Uterus (tissue), 4 donors: ENCODE data around the gene MTF1. TPM values are rescaled to one million over a fixed set of nuclear protein-coding genes. Genes with fewer than 3 reads are reported as not detected.
A peak's percentile ranks its signal among the peaks of the same experiment; 100 is the strongest.

Experiments
- DNase-seq, 2 donors: peaks; one replicate each; pipeline ENCODE4 v3.0.0-alpha.2; 2019 to 2020
- H3K27ac ChIP-seq, 2 donors: fragments of 200-600 bp; sonication (generic); 1 replicate in 1 of 2; 2 replicates in 1 of 2; pipeline ENCODE4 v1.5.1; 2016 to 2018
- H3K27me3 ChIP-seq, 2 donors: fragments of 200-600 bp; sonication (generic); one replicate each; pipeline ENCODE4 v1.5.1; 2018 to 2019; ENCODE audit warnings: control low read depth in 1 of 2
- H3K36me3 ChIP-seq, 2 donors: fragments of 200-600 bp; sonication (generic); one replicate each; pipeline ENCODE4 v1.5.1; 2019; ENCODE audit warnings: control low read depth in 1 of 2
- H3K4me1 ChIP-seq, 2 donors: fragments of 200-600 bp; sonication (generic); one replicate each; pipeline ENCODE4 v1.5.1; 2018 to 2019; ENCODE audit warnings: control low read depth in 1 of 2
- H3K4me3 ChIP-seq, 2 donors: fragments of 200-600 bp; sonication (generic); 1 replicate in 1 of 2; 2 replicates in 1 of 2; pipeline ENCODE4 v1.5.1; 2018 to 2019; ENCODE audit warnings: mild to moderate bottlenecking in 1 of 2
- H3K9me3 ChIP-seq, 2 donors: fragments of 200-600 bp; sonication (generic); one replicate each; pipeline ENCODE4 v1.5.1; 2019; ENCODE audit warnings: control low read depth in 1 of 2
- CTCF ChIP-seq, 4 experiments: fragments of 200-600 bp in 2 of 4; fragments of 450-650 bp in 2 of 4; sonication (generic) in 2 of 4; IDR thresholded peaks; one replicate each; pipeline ENCODE4 v1.5.1; 2016 to 2019; ENCODE audit warnings: antibody characterized with exemption in 4 of 4, mild to moderate bottlenecking in 2 of 4, moderate library complexity in 1 of 4
- POLR2A ChIP-seq, 2 donors: fragments of 450-650 bp; IDR thresholded peaks; one replicate each; pipeline ENCODE4 v1.6.1; 2016; ENCODE audit warnings: antibody characterized with exemption in 2 of 2, mild to moderate bottlenecking in 1 of 2, moderate library complexity in 1 of 2
- intact Hi-C: fragments of 100-400 bp; cut with DNase I; formaldehyde crosslinking; loops from one replicate; pipeline ENCODE4 v1.15.1; 2023; ENCODE audit warnings: low total_unique reads
- total RNA-seq, 4 donors: library from RNA; depleted of rRNA in 3 of 4; stranded (reverse); fragments of >200 nt in 3 of 4; gene quantifications; one replicate each; pipeline versions ENCODE4 v1.1.0 to v1.2.4, GENCODE V29; 2014 to 2023
- donor health status: DM: yes; HTN: yes; CAD: no.

MTF1 gene
- total RNA-seq, 4 donors from 2014 or later = 1.5 to 20.5 (median 4.8) TPM

- no peaks in the 10 kb centered on the region for H3K36me3 ChIP-seq
- TF ChIP-seq CTCF (IDR thresholded peaks at IDR 0.05) (peak in 3 of 4 experiments; percentile 30 to 45 (median 35)), POLR2A (IDR thresholded peaks at IDR 0.05) (no peak)
- no peak overlapping the region for H3K27ac ChIP-seq
- intact Hi-C loops = no loop called here
- no peak for DNase-seq
- no peaks in the 10 kb centered on the region for H3K27me3 ChIP-seq
- H3K4me3 ChIP-seq = no peak overlapping the region
- H3K9me3 ChIP-seq = no peaks in the 10 kb centered on the region
- H3K4me1 ChIP-seq = no peaks in the 10 kb centered on the region
These were observed 31.1 kb upstream of the MTF1 start for GRCh38 chr1:37890378-37891014.

DNA sequence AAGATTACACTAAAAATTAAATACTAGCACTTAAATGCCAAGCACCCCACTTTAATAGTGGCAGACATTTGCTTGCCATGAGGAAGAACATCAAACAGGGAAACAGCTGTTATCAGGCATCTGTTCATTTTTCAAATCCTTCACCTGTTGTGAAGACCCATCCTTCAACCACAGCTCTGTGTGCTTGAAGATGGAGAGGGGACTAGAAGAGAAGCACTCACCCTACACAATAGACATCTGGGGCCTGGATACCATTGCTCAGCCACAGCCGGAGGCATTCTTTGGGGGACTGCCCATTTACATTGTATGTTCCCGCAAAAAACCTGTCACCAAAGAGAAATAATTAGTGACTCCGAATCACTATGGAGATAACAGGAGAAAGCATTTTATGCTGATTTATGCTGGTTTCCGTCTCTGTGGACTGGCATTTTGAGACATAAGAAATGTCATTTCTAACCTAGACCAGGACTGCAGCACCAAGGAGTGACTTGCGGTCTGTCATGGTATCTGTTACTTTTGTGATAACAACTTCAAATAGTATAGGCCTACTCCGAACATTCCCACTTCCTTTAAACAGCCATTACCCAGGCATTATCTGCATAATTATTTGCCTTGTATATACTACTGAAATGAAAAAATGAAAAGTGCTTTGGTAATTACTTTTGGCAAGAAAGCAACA is 28.8 kb upstream of the MTF1 start:
- no peaks in the 10 kb centered on the region for H3K36me3 ChIP-seq
- no peak overlapping the region for H3K27ac ChIP-seq
- intact Hi-C loops = no loop called here
- H3K9me3 ChIP-seq = no peaks in the 10 kb centered on the region
- no peak for TF ChIP-seq POLR2A (IDR thresholded peaks at IDR 0.05)
- TF ChIP-seq CTCF (IDR thresholded peaks at IDR 0.05) = no peak
- DNase-seq = no peak
- no peak overlapping the region for H3K4me3 ChIP-seq
- no peaks in the 10 kb centered on the region for H3K27me3 ChIP-seq
- H3K4me1 ChIP-seq = no peaks in the 10 kb centered on the region

DNA sequence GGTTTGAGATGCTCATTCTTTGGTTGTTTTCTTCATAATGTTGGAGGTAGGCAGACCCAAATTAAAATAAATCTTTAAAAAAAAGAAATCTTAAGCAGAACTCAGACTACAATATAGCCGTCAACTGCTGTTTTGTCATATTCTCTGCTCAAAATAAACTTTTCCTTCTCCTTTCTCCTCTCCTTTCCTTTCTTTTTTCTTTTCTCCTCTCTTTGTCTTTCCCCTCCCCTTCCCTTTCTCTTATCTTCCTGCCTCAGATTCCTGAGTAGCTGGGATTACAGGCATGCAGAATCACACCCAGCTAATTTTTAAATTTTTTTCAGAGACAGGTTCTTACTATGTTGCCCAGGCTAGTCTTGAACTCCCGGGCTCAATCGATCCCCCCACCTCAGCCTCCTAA is 24.8 kb upstream of the MTF1 start:
- intact Hi-C loops = no loop called here
- TF ChIP-seq POLR2A (IDR thresholded peaks at IDR 0.05) = no peak
- no peak for TF ChIP-seq CTCF (IDR thresholded peaks at IDR 0.05)
- H3K36me3 ChIP-seq = no peaks in the 10 kb centered on the region
- no peak overlapping the region for H3K27ac ChIP-seq
- H3K4me1 ChIP-seq = no peaks in the 10 kb centered on the region
- H3K27me3 ChIP-seq = no peaks in the 10 kb centered on the region
- DNase-seq = no peak
- no peak overlapping the region for H3K4me3 ChIP-seq
- H3K9me3 ChIP-seq = no peaks in the 10 kb centered on the region

- Histone ChIP-seq H3K9me3 (no peaks in the 10 kb centered on the region), H3K27ac (no peak overlapping the region), H3K27me3 (no peaks in the 10 kb centered on the region), H3K4me1 (no peaks in the 10 kb centered on the region), H3K4me3 (no peak overlapping the region), H3K36me3 (no peaks in the 10 kb centered on the region)
- DNase-seq = no peak
- TF ChIP-seq CTCF (IDR thresholded peaks at IDR 0.05) = no peak
- no peak for TF ChIP-seq POLR2A (IDR thresholded peaks at IDR 0.05)
- intact Hi-C loops = no loop called here
These were observed 24.3 kb upstream of the MTF1 start for GRCh38 chr1:37883671-37884070.

DNA sequence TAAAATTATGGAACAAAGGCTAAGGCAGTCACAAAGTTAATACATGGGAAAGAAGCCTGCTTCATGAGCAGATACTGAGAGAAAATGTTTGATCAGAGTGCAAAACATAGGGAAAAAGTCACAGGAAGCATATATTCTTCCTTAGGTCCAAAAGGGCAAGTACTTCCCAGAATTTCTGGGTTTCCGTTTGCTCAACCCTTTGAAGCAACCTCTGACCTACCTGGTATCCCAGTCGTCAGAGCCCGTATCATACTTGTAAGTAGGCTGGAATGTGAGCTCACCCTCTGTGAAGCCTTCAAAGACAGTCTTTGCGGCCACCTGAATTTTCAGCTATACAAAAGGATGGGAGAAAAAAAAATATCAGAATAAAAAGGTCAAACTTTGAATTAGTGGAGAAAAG is 20.5 kb upstream of the MTF1 start:
- intact Hi-C loops = no loop called here
- no peaks in the 10 kb centered on the region for H3K36me3 ChIP-seq
- H3K9me3 ChIP-seq = no peaks in the 10 kb centered on the region
- no peaks in the 10 kb centered on the region for H3K27me3 ChIP-seq
- no peaks in the 10 kb centered on the region for H3K4me1 ChIP-seq
- no peak overlapping the region for H3K27ac ChIP-seq
- no peak for DNase-seq
- TF ChIP-seq CTCF (IDR thresholded peaks at IDR 0.05) (no peak), POLR2A (IDR thresholded peaks at IDR 0.05) (no peak)
- no peak overlapping the region for H3K4me3 ChIP-seq
